HepG2 (cell line): ENCODE measurements around the gene OPN3.

Experiments
- PTBP1 ChIP-seq: fragments of 200-400 bp; formaldehyde crosslinking; IDR thresholded peaks from 2 replicates; pipeline ENCODE4 v1.6.1; 2018; ENCODE audit warnings: low read length, low read depth; ENCODE audit not compliant: poor library complexity, severe bottlenecking
- SSRP1 ChIP-seq: IDR thresholded peaks from 2 replicates; pipeline ENCODE4 v1.6.1; 2016; ENCODE audit warnings: control low read depth
- ZNF232 ChIP-seq: sonication (generic); formaldehyde crosslinking; IDR thresholded peaks from 2 replicates; pipeline ENCODE4 v1.4.0; 2020; ENCODE audit warnings: missing genetic modification reagents, borderline replicate concordance
- ZNF296 ChIP-seq: sonication (generic); formaldehyde crosslinking; conservative IDR thresholded peaks from 2 replicates; pipeline ENCODE4 v1.5.0; 2020; ENCODE audit warnings: mild to moderate bottlenecking, missing genetic modification reagents
- TF ChIP-seq, protein P1 (sequence below), 2 experiments: IDR thresholded peaks; 2 replicates each; pipeline ENCODE4 v1.6.1; 2011 to 2012; ENCODE audit warnings: low read length in 2 of 2, borderline replicate concordance in 1 of 2, low read depth in 1 of 2, mild to moderate bottlenecking in 1 of 2, moderate library complexity in 1 of 2
- TF ChIP-seq, protein P2 (sequence below): sonication (generic); formaldehyde crosslinking; IDR thresholded peaks from 2 replicates; pipeline ENCODE4 v1.5.0; 2020; ENCODE audit warnings: mild to moderate bottlenecking, missing genetic modification reagents, moderate library complexity

GRCh38 chr1:241548008-241548407, 92.2 kb downstream of the OPN3 start:
- TF ChIP-seq, protein P1, sequence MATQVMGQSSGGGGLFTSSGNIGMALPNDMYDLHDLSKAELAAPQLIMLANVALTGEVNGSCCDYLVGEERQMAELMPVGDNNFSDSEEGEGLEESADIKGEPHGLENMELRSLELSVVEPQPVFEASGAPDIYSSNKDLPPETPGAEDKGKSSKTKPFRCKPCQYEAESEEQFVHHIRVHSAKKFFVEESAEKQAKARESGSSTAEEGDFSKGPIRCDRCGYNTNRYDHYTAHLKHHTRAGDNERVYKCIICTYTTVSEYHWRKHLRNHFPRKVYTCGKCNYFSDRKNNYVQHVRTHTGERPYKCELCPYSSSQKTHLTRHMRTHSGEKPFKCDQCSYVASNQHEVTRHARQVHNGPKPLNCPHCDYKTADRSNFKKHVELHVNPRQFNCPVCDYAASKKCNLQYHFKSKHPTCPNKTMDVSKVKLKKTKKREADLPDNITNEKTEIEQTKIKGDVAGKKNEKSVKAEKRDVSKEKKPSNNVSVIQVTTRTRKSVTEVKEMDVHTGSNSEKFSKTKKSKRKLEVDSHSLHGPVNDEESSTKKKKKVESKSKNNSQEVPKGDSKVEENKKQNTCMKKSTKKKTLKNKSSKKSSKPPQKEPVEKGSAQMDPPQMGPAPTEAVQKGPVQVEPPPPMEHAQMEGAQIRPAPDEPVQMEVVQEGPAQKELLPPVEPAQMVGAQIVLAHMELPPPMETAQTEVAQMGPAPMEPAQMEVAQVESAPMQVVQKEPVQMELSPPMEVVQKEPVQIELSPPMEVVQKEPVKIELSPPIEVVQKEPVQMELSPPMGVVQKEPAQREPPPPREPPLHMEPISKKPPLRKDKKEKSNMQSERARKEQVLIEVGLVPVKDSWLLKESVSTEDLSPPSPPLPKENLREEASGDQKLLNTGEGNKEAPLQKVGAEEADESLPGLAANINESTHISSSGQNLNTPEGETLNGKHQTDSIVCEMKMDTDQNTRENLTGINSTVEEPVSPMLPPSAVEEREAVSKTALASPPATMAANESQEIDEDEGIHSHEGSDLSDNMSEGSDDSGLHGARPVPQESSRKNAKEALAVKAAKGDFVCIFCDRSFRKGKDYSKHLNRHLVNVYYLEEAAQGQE (IDR thresholded peaks at IDR 0.05; ENCODE audit: borderline replicate concordance in 1 of 2, low read depth in 1 of 2, low read length in 2 of 2), result no peak
- TF ChIP-seq, protein P2, sequence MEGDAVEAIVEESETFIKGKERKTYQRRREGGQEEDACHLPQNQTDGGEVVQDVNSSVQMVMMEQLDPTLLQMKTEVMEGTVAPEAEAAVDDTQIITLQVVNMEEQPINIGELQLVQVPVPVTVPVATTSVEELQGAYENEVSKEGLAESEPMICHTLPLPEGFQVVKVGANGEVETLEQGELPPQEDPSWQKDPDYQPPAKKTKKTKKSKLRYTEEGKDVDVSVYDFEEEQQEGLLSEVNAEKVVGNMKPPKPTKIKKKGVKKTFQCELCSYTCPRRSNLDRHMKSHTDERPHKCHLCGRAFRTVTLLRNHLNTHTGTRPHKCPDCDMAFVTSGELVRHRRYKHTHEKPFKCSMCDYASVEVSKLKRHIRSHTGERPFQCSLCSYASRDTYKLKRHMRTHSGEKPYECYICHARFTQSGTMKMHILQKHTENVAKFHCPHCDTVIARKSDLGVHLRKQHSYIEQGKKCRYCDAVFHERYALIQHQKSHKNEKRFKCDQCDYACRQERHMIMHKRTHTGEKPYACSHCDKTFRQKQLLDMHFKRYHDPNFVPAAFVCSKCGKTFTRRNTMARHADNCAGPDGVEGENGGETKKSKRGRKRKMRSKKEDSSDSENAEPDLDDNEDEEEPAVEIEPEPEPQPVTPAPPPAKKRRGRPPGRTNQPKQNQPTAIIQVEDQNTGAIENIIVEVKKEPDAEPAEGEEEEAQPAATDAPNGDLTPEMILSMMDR (CRISPR knock-in tag), result no peak
- TF ChIP-seq ZNF296 (CRISPR knock-in tag) (no peak), SSRP1 (CRISPR knock-in tag) (no peak), PTBP1 (no peak), ZNF232 (CRISPR knock-in tag) (no peak)
